HCT116 (cell line): Measurements from ENCODE around the gene TMEM30A. TPM values are rescaled to one million over a fixed set of nuclear protein-coding genes. Genes with fewer than 3 reads are reported as not detected.

Experiments used
- ATAC-seq: fragments of 200-7000 bp; cut with Tn5 transposase; 2 replicates; pipeline ENCODE4 v1.9.1; 2020; ENCODE audit warnings: mild to moderate bottlenecking, moderate library complexity
- BruUV-seq: library from RNA; stranded (reverse); fragments of 400-500 nt; replicated peaks from 2 replicates; lab custom pipeline; 2021; lab: Mats Ljungman, UMichigan
- CTCF ChIA-PET: fragments of 300-600 bp; sonication (Branson Sonifier 250); formaldehyde crosslinking; loops from one replicate; lab custom pipeline; 2021; ENCODE audit warnings: antibody characterized with exemption; lab: Charles Lee
- POLR2A ChIA-PET: fragments of 300-600, 350-600 bp; sonication (Branson Sonifier 250); formaldehyde crosslinking; loops from one replicate; lab custom pipeline; 2021; ENCODE audit warnings: antibody characterized with exemption; lab: Charles Lee
- RAD21 ChIA-PET, 2 experiments: fragments of 300-600 bp; sonication (Branson Sonifier 250); formaldehyde crosslinking; loops; one replicate each; lab custom pipeline; 2023; ENCODE audit warnings: low total read pairs in 2 of 2; ENCODE audit not compliant: uncharacterized antibody in 2 of 2, unreplicated experiment in 2 of 2, low non-redundant PET in 1 of 2; lab: Charles Lee
- DNase-seq: peaks from one replicate; pipeline ENCODE4 v3.0.0-alpha.2; 2010; ENCODE audit warnings: low read depth, low spot score
- H2AFZ ChIP-seq: fragments of 200-600 bp; shearing (Covaris generic), sonication (generic); 2 replicates; pipeline ENCODE4 v1.6.1; 2017; ENCODE audit warnings: low read depth, mixed run types, mixed read lengths, antibody characterized with exemption, low read length; ENCODE audit not compliant: poor library complexity, severe bottlenecking
- H3K27ac ChIP-seq: 2 replicates; pipeline ENCODE4 v1.5.1; 2012; ENCODE audit warnings: low read depth, low read length
- H3K27me3 ChIP-seq: fragments of 200-600 bp; sonication (generic); 2 replicates; pipeline ENCODE4 v1.6.1; 2016; ENCODE audit warnings: mixed run types, low read length, mixed read lengths; ENCODE audit not compliant: insufficient read depth
- H3K36me3 ChIP-seq, 2 experiments: fragments of 200-500 bp in 1 of 2; fragments of 200-600 bp in 1 of 2; sonication (Bioruptor generic) in 1 of 2; sonication (generic) in 1 of 2; 2 replicates each; pipeline versions ENCODE4 v1.5.1 to v1.6.1; 2014 to 2016; ENCODE audit warnings: low read length in 2 of 2, inconsistent platforms in 1 of 2, mixed read lengths in 1 of 2, mixed run types in 1 of 2; ENCODE audit not compliant: insufficient read depth in 2 of 2, control insufficient read depth in 1 of 2
- H3K4me1 ChIP-seq, 2 experiments: fragments of 200-600 bp in 1 of 2; sonication (generic) in 1 of 2; 2 replicates each; pipeline versions ENCODE4 v1.5.1 to v1.6.1; 2012 to 2017; ENCODE audit warnings: low read length in 2 of 2, inconsistent platforms in 1 of 2, mild to moderate bottlenecking in 1 of 2, mixed read lengths in 1 of 2, mixed run types in 1 of 2, moderate library complexity in 1 of 2; ENCODE audit not compliant: insufficient read depth in 2 of 2, control insufficient read depth in 1 of 2
- H3K4me2 ChIP-seq: fragments of 200-600 bp; sonication (generic); 2 replicates; pipeline ENCODE4 v1.6.1; 2017; ENCODE audit warnings: mixed run types, low read length, mixed read lengths
- H3K4me3 ChIP-seq, 2 experiments: fragments of 200-600 bp in 1 of 2; sonication (generic) in 1 of 2; replicated peaks in 1 of 2; 2 replicates each; pipeline ENCODE4 v1.5.1; 2011 to 2016; ENCODE audit warnings: low read length in 2 of 2, control low read depth in 1 of 2, low read depth in 1 of 2, mild to moderate bottlenecking in 1 of 2, mixed read lengths in 1 of 2, mixed run types in 1 of 2
- H3K79me2 ChIP-seq: fragments of 200-600 bp; sonication (generic); 2 replicates; pipeline ENCODE4 v1.6.1; 2017; ENCODE audit warnings: mild to moderate bottlenecking, mixed run types, low read length, moderate library complexity, mixed read lengths; ENCODE audit not compliant: insufficient read depth
- H3K9ac ChIP-seq: fragments of 200-600 bp; sonication (generic); 2 replicates; pipeline ENCODE4 v1.6.1; 2016; ENCODE audit warnings: low read length, mixed read lengths
- H3K9me2 ChIP-seq: fragments of 200-600 bp; sonication (generic), shearing (Covaris generic); 2 replicates; pipeline ENCODE4 v1.6.1; 2017; ENCODE audit warnings: mixed run types, mild to moderate bottlenecking, moderate library complexity; ENCODE audit not compliant: insufficient read depth
- H3K9me3 ChIP-seq, 2 experiments: fragments of 200-500 bp in 1 of 2; fragments of 200-600 bp in 1 of 2; sonication (Bioruptor generic) in 1 of 2; sonication (generic) in 1 of 2; 2 replicates each; pipeline ENCODE4 v1.6.1; 2014 to 2017; ENCODE audit warnings: low read length in 2 of 2, mixed read lengths in 2 of 2, inconsistent platforms in 1 of 2, low read depth in 1 of 2, mild to moderate bottlenecking in 1 of 2, mixed run types in 1 of 2, moderate library complexity in 1 of 2; ENCODE audit not compliant: control insufficient read depth in 1 of 2, insufficient read depth in 1 of 2
- H4K20me1 ChIP-seq: fragments of 200-600 bp; sonication (generic), shearing (Covaris generic); 2 replicates; pipeline ENCODE4 v1.6.1; 2017; ENCODE audit warnings: mixed run types, mild to moderate bottlenecking, moderate library complexity; ENCODE audit not compliant: insufficient read depth
- ELF1 ChIP-seq: IDR thresholded peaks from 2 replicates; pipeline ENCODE4 v1.6.1; 2012; ENCODE audit warnings: low read depth, borderline replicate concordance
- EZH2phosphoT487 ChIP-seq: fragments of 200-600 bp; IDR thresholded peaks from 2 replicates; pipeline ENCODE4 v1.6.1; 2018; ENCODE audit warnings: antibody characterized with exemption, borderline replicate concordance
- FOSL1 ChIP-seq: IDR thresholded peaks from 2 replicates; pipeline ENCODE4 v1.6.1; 2012; ENCODE audit warnings: low read depth
- JUND ChIP-seq: IDR thresholded peaks from 2 replicates; pipeline ENCODE4 v1.6.1; 2012
- POLR2A ChIP-seq: IDR thresholded peaks from 2 replicates; pipeline ENCODE4 v1.7.0; 2011; ENCODE audit warnings: borderline replicate concordance; ENCODE audit not compliant: insufficient read depth, insufficient read length; ENCODE audit errors: extremely low read depth
- RAD21 ChIP-seq: IDR thresholded peaks from 2 replicates; pipeline ENCODE4 v1.6.1; 2012; ENCODE audit warnings: low read depth, mild to moderate bottlenecking
- SP1 ChIP-seq: IDR thresholded peaks from 2 replicates; pipeline ENCODE4 v1.6.1; 2012; ENCODE audit warnings: low read depth
- YY1 ChIP-seq: IDR thresholded peaks from 2 replicates; pipeline ENCODE4 v1.6.1; 2011; ENCODE audit warnings: low read length, low read depth, moderate library complexity, mild to moderate bottlenecking; ENCODE audit not compliant: insufficient replicate concordance; ENCODE audit errors: extremely low read depth
- intact Hi-C: fragments of 100-400 bp; cut with micrococcal nuclease; formaldehyde crosslinking; loops from 2 replicates; pipeline ENCODE4 v1.10.0; 2022
- total RNA-seq: library from RNA; stranded (reverse); gene quantifications from one replicate; pipeline ENCODE4 v1.2.1, GENCODE V29; 2021; ENCODE audit not compliant: unreplicated experiment
- TF ChIP-seq, protein P1 (sequence below), 3 experiments: fragments of 200-600 bp in 1 of 3; sonication (generic) in 1 of 3; IDR thresholded peaks in 2 of 3; conservative IDR thresholded peaks in 1 of 3; 2 replicates each; pipeline ENCODE4 v1.5.1; 2012 to 2017; ENCODE audit warnings: low read depth in 2 of 3, low read length in 2 of 3, antibody characterized with exemption in 1 of 3, borderline replicate concordance in 1 of 3, control low read depth in 1 of 3, mild to moderate bottlenecking in 1 of 3, mixed read lengths in 1 of 3, mixed run types in 1 of 3, moderate library complexity in 1 of 3; ENCODE audit not compliant: insufficient read depth in 1 of 3
- TF ChIP-seq, protein P2 (sequence below): IDR thresholded peaks from 2 replicates; pipeline ENCODE4 v1.6.1; 2012

TMEM30A gene
- total RNA-seq, 1 experiment from 2014 or later: 73.4 TPM

DNA sequence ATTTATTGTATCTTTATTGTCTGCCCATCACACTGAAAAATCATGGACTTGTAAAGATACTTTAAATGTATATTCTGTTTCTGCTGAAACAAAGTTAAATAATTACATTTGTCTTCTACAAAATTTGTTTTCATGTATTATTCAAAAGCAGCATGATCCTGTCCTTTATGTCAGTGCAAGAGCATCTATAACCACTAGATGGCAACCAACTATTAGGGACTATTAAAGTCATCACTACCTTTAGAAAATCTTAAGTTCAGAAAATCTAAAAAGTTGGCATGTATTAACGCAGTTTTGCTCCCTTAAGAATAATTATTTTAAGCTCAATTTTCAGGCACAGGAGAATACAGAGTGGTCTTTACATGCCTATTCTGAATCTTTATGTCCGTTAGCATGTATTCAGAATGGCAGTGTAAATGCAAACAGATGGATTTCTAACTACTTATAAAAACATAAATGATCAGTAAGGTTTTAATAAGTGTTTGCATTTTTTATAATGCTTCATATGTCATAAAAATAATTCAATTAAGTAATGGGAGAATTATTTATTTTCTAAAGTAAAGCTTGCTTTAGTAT is 17.8 kb downstream of the TMEM30A start:
- H3K4me1 ChIP-seq: peaks cover 0 to 10% of the 10 kb centered on the region in 2 experiments; a peak in 1 of 4 replicates
- H3K36me3 ChIP-seq: no peaks in the 10 kb centered on the region
- ChIA-PET RAD21 (no interaction called here), POLR2A (no interaction called here), CTCF (interaction anchor here (0.8 to 2.3 kb wide), 6 partner anchors 8 to 280 kb away, joined by 3 to 8 read pairs (median 4); no protein-coding TSS in a partner anchor)
- intact Hi-C loops: loop anchor here (1.0 kb wide), 1 partner anchor 259 kb away; no protein-coding TSS in a partner anchor
- peaks cover 15% of the 10 kb centered on the region for H4K20me1 ChIP-seq
- no peaks in the 10 kb centered on the region for H3K27me3 ChIP-seq
- no peak for TF ChIP-seq JUND
- no peak for TF ChIP-seq POLR2A
- TF ChIP-seq, protein P1, sequence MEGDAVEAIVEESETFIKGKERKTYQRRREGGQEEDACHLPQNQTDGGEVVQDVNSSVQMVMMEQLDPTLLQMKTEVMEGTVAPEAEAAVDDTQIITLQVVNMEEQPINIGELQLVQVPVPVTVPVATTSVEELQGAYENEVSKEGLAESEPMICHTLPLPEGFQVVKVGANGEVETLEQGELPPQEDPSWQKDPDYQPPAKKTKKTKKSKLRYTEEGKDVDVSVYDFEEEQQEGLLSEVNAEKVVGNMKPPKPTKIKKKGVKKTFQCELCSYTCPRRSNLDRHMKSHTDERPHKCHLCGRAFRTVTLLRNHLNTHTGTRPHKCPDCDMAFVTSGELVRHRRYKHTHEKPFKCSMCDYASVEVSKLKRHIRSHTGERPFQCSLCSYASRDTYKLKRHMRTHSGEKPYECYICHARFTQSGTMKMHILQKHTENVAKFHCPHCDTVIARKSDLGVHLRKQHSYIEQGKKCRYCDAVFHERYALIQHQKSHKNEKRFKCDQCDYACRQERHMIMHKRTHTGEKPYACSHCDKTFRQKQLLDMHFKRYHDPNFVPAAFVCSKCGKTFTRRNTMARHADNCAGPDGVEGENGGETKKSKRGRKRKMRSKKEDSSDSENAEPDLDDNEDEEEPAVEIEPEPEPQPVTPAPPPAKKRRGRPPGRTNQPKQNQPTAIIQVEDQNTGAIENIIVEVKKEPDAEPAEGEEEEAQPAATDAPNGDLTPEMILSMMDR (IDR thresholded peaks at IDR 0.05 in 2 of 3, conservative IDR thresholded peaks at IDR 0.05 in 1 of 3; ENCODE audit: borderline replicate concordance in 1 of 3, insufficient read depth in 1 of 3, low read depth in 2 of 3, low read length in 2 of 3): peak; percentile 47 to 83 (median 70); a peak in 5 of 6 replicates
- TF ChIP-seq ELF1: no peak
- TF ChIP-seq EZH2phosphoT487: no peak
- TF ChIP-seq RAD21: peak; percentile 64
- no peak overlapping the region for H3K27ac ChIP-seq
- no peak overlapping the region for H3K9ac ChIP-seq
- no peaks in the 10 kb centered on the region for H3K9me2 ChIP-seq
- DNase-seq (no peak), ATAC-seq (peak; percentile 77)
- H3K9me3 ChIP-seq: no peaks in the 10 kb centered on the region
- H3K4me3 ChIP-seq: no peak overlapping the region
- peaks cover 66% of the 10 kb centered on the region for H3K79me2 ChIP-seq
- H3K4me2 ChIP-seq: no peak overlapping the region
- no TSS peak for BruUV-seq
- H2AFZ ChIP-seq: no peak overlapping the region

DNA sequence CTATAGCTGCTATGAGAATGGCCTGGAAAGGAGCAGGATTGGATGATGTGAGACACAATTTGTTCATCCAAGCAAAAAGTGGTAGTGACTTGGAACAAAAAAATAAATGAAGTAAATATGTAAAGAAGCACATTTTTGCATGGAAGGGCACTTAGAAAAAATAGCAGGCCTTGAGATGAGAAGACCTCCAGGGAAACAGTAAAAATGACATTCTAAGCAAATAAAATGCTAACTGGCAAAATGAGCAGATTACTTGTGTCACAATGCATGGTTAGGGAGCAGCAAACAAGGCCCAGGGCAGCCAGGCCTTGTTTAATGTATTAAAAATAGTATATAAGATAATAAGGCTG is 21.2 kb downstream of the TMEM30A start:
- RAD21 ChIA-PET: no interaction called here
- TF ChIP-seq, protein P2, sequence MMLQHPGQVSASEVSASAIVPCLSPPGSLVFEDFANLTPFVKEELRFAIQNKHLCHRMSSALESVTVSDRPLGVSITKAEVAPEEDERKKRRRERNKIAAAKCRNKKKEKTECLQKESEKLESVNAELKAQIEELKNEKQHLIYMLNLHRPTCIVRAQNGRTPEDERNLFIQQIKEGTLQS: no peak
- TF ChIP-seq YY1 (no peak), FOSL1 (no peak), ELF1 (no peak), SP1 (no peak), EZH2phosphoT487 (no peak)
- TF ChIP-seq, protein P1 (IDR thresholded peaks at IDR 0.05 in 2 of 3, conservative IDR thresholded peaks at IDR 0.05 in 1 of 3; ENCODE audit: borderline replicate concordance in 1 of 3, insufficient read depth in 1 of 3, low read depth in 2 of 3, low read length in 2 of 3): no peak

More for the DNA sequence above, 21.2 kb downstream of the TMEM30A start:
- H2AFZ ChIP-seq: no peak overlapping the region
- H3K36me3 ChIP-seq: peaks cover 0 to 9% of the 10 kb centered on the region in 2 experiments; a peak in 1 of 4 replicates
- peaks cover 15% of the 10 kb centered on the region for H4K20me1 ChIP-seq
- ChIA-PET POLR2A (no interaction called here), CTCF (no interaction called here)
- peaks cover 0 to 5% of the 10 kb centered on the region in 2 experiments; a peak in 1 of 4 replicates for H3K4me1 ChIP-seq
- no peak overlapping the region for H3K9ac ChIP-seq
- DNase-seq (no peak), ATAC-seq (no peak)
- no peak overlapping the region for H3K27ac ChIP-seq
- no peaks in the 10 kb centered on the region for H3K27me3 ChIP-seq
- H3K9me3 ChIP-seq: no peaks in the 10 kb centered on the region
- intact Hi-C loops: no loop called here
- H3K9me2 ChIP-seq: no peaks in the 10 kb centered on the region
- peaks cover 36% of the 10 kb centered on the region for H3K79me2 ChIP-seq
- no peak overlapping the region for H3K4me3 ChIP-seq
- no TSS peak for BruUV-seq
- no peak overlapping the region for H3K4me2 ChIP-seq
